ENCODE results near the gene ARFGEF2.

The ARFGEF2 gene

DNA sequence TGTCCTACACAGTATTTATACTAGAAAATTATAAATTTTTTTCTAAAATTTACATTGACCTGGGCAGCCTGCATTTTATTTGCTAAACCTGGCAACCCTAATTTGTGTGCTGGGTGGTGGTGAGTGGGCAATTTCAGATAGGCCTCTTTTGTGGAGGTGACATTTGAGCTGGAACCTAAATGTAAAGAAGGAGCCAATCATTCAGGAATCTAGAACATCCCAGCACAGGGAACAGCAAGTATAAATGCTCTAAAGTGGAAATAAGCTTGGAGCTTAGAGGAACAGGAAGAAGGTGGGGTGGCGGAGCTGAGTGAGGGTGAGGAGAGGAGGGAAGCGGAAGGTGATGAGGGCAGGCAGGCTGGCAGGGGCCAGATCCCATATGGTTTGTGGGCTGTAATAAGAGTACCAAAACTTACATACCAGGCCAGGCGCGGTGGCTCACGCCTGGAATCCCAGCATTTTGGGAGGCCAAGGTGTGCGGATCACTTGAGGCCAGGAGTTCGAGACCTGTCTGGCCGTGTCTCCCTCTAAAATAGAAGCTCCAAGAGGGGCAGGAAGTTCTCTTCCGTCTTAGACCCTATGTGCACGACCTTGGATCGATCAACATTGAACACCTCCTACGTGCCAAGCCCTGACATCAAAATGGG lies 124.1 kb downstream of the ARFGEF2 start:
- peak overlapping the region; percentile 90 for H3K4me3 ChIP-seq (ENCODE audit: low read depth, low read length)
- TF ChIP-seq, protein P1, sequence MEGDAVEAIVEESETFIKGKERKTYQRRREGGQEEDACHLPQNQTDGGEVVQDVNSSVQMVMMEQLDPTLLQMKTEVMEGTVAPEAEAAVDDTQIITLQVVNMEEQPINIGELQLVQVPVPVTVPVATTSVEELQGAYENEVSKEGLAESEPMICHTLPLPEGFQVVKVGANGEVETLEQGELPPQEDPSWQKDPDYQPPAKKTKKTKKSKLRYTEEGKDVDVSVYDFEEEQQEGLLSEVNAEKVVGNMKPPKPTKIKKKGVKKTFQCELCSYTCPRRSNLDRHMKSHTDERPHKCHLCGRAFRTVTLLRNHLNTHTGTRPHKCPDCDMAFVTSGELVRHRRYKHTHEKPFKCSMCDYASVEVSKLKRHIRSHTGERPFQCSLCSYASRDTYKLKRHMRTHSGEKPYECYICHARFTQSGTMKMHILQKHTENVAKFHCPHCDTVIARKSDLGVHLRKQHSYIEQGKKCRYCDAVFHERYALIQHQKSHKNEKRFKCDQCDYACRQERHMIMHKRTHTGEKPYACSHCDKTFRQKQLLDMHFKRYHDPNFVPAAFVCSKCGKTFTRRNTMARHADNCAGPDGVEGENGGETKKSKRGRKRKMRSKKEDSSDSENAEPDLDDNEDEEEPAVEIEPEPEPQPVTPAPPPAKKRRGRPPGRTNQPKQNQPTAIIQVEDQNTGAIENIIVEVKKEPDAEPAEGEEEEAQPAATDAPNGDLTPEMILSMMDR (IDR thresholded peaks at IDR 0.05; ENCODE audit: borderline replicate concordance, insufficient read depth, low read depth, low read length), result no peak

GRCh38 chr20:49046087-49046900 lies 124.8 kb downstream of the ARFGEF2 start, which contains the start of gene CSE1L:
TSS of gene CSE1L (plus strand) at chr20:49046312. CDS start at chr20:49058464, 12,152 bp downstream.
- H3K4me3 ChIP-seq (ENCODE audit: low read depth, low read length), result peak within 1 kb of the TSS; percentile 90
- TF ChIP-seq, protein P1 (IDR thresholded peaks at IDR 0.05; ENCODE audit: borderline replicate concordance, insufficient read depth, low read depth, low read length), result no peak

DNA sequence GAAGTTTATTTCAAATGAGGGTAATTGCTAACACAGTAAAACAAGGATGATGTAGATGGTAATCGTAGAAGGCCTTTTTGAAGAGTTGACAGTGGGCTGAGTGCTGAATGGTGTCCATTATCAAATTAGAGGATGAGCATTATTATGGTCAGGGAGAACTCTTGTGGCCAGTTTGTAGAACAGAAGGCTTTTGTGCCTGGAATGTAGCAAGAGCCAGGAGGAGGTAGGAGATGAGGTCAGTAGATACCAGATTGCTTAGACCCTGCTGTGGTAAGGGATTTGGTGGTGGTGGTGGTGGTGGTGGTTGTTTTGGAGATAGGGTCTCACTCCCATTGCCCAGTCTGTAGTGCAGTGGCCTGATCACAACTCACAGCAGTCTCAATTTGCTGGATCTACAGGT lies 130.8 kb downstream of the ARFGEF2 start:
- TF ChIP-seq, protein P1 (IDR thresholded peaks at IDR 0.05; ENCODE audit: borderline replicate concordance, insufficient read depth, low read depth, low read length), result no peak

DNA sequence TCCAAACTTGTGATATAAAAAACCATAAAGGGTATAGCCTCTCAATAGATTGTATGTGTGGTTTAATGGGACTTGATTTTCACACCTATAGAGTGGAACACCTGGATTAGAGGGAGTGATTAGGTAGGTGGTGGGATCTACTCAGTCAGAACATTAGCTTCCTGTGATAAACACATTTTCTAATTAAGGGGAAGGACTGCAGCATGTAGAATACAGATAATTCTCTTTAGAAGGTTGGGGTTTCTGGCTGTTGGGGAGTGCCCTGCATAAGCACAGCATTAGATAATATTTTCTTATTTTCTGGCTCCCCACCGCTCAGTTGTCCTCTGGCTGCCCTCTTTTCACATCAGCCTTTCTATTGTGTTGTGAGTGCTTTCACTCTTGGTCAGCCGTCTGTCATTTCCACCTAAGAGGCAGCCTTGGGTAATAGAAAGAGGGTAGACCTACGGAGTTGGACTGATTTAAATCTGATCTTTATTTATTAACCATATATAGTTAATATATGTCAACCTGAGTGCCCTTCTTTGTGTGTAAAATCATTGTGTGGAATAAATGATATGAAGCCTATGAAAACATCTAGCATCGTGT lies 132.6 kb downstream of the ARFGEF2 start:
- H3K4me3 ChIP-seq (ENCODE audit: low read depth, low read length), result no peak overlapping the region
- TF ChIP-seq, protein P1 (IDR thresholded peaks at IDR 0.05; ENCODE audit: borderline replicate concordance, insufficient read depth, low read depth, low read length), result no peak

More for the DNA sequence above, 130.8 kb downstream of the ARFGEF2 start:
- no peak overlapping the region for H3K4me3 ChIP-seq (ENCODE audit: low read depth, low read length)

DNA sequence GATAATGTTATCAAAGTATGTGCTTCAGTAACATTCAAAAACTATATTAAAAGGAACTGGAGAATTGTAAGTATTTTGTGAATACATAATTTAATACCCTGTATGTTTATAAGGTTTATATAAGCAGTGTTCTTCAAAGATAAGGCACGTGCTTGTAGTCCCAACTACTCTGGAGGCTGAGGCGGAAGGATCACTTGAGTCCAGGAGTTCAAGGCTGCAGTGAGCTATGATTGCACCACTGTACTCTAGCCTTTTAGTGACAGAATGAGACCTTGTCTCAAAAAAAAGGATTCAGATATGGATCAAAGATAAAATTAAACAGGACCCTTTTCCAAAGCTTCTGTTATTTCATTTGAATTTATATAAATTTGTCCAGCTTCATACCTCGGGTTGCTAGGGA lies 141.8 kb downstream of the ARFGEF2 start:
- H3K4me3 ChIP-seq (ENCODE audit: low read depth, low read length), result no peak overlapping the region
- TF ChIP-seq, protein P1 (IDR thresholded peaks at IDR 0.05; ENCODE audit: borderline replicate concordance, insufficient read depth, low read depth, low read length), result no peak

DNA sequence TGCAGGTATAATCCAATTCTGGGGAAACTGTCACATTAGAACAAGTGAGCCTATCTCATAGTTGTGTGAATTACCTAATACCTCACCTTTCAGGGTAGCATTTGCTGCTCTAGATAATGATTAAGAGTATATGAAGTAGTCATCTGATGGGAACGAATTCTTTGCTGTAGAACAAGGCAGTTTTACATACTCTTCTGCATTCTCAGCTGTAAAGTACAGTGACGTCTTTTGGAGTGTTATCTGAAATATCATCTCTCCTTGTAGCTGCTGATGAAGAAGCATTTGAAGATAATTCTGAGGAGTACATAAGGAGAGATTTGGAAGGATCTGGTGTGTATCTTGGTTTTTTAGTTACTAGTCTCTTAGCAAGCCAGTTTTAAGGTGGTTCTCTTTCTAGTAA lies 153.0 kb downstream of the ARFGEF2 start:
- no peak overlapping the region for H3K4me3 ChIP-seq (ENCODE audit: low read depth, low read length)
- TF ChIP-seq, protein P1 (IDR thresholded peaks at IDR 0.05; ENCODE audit: borderline replicate concordance, insufficient read depth, low read depth, low read length), result no peak

All from GM12875 (cell line).